H9 (cell line): ENCODE results near the gene FEV. TPM values are rescaled to one million over a fixed set of nuclear protein-coding genes. Genes with fewer than 3 reads are reported as not detected.
A peak's percentile ranks its signal among the peaks of the same experiment; 100 is the strongest.

Experiments
- DNase-seq: peaks from one replicate; pipeline ENCODE4 v3.0.0-alpha.2; 2017
- H2AFZ ChIP-seq: one replicate; pipeline ENCODE4 v1.6.1; 2013; ENCODE audit warnings: mild to moderate bottlenecking, low read length, control low read depth, moderate library complexity
- H2AK5ac ChIP-seq: 2 replicates; pipeline ENCODE4 v1.6.1; 2013; ENCODE audit warnings: low read length, control low read depth, mixed read lengths; ENCODE audit not compliant: insufficient read length
- H2BK120ac ChIP-seq: one replicate; pipeline ENCODE4 v1.6.1; 2013; ENCODE audit warnings: low read depth, mild to moderate bottlenecking, low read length, control low read depth, inconsistent platforms; ENCODE audit not compliant: poor library complexity, severe bottlenecking
- H2BK12ac ChIP-seq: 2 replicates; pipeline ENCODE4 v1.6.1; 2013; ENCODE audit warnings: low read length, control low read depth, mixed read lengths, low read depth; ENCODE audit not compliant: insufficient read length
- H2BK15ac ChIP-seq: 2 replicates; pipeline ENCODE4 v1.6.1; 2013; ENCODE audit warnings: low read depth, low read length, control low read depth
- H2BK20ac ChIP-seq: one replicate; pipeline ENCODE4 v1.6.1; 2013; ENCODE audit warnings: low read depth, mild to moderate bottlenecking, low read length, control low read depth, inconsistent platforms; ENCODE audit not compliant: poor library complexity, severe bottlenecking
- H2BK5ac ChIP-seq: 2 replicates; pipeline ENCODE4 v1.6.1; 2013; ENCODE audit warnings: low read length, control low read depth, mixed read lengths; ENCODE audit not compliant: insufficient read length
- H3K14ac ChIP-seq: 2 replicates; pipeline ENCODE4 v1.6.1; 2013; ENCODE audit warnings: low read length, control low read depth; ENCODE audit not compliant: insufficient read depth
- H3K18ac ChIP-seq: 2 replicates; pipeline ENCODE4 v1.6.1; 2013; ENCODE audit warnings: low read depth, mild to moderate bottlenecking, mixed read lengths, low read length, control low read depth; ENCODE audit not compliant: insufficient read length
- H3K23ac ChIP-seq: 2 replicates; pipeline ENCODE4 v1.6.1; 2013; ENCODE audit warnings: low read length, control low read depth, mixed read lengths, low read depth; ENCODE audit not compliant: insufficient read length
- H3K23me2 ChIP-seq: 2 replicates; pipeline ENCODE4 v1.6.1; 2013; ENCODE audit warnings: low read depth, mild to moderate bottlenecking, mixed read lengths, low read length, control low read depth; ENCODE audit not compliant: insufficient read length, poor library complexity, severe bottlenecking
- H3K27ac ChIP-seq: 2 replicates; pipeline ENCODE4 v1.5.1; 2013; ENCODE audit warnings: low read length, control low read depth, mixed read lengths, low read depth; ENCODE audit not compliant: insufficient read length
- H3K27me3 ChIP-seq: 2 replicates; pipeline ENCODE4 v1.6.1; 2013; ENCODE audit warnings: low read length, control low read depth, inconsistent platforms; ENCODE audit not compliant: insufficient read depth
- H3K4ac ChIP-seq: 2 replicates; pipeline ENCODE4 v1.6.1; 2013; ENCODE audit warnings: low read depth, mild to moderate bottlenecking, control low read depth, inconsistent platforms, low read length, moderate library complexity
- H3K4me1 ChIP-seq: 2 replicates; pipeline ENCODE4 v1.6.1; 2013; ENCODE audit warnings: low read length, control low read depth, inconsistent platforms; ENCODE audit not compliant: insufficient read depth
- H3K4me2 ChIP-seq: 2 replicates; pipeline ENCODE4 v1.6.1; 2013; ENCODE audit warnings: low read length, control low read depth, mixed read lengths; ENCODE audit not compliant: insufficient read length, insufficient read depth
- H3K56ac ChIP-seq: 2 replicates; pipeline ENCODE4 v1.6.1; 2013; ENCODE audit warnings: low read depth, mild to moderate bottlenecking, mixed read lengths, low read length, control low read depth; ENCODE audit not compliant: insufficient read length
- H3K79me1 ChIP-seq: 2 replicates; pipeline ENCODE4 v1.6.1; 2013; ENCODE audit warnings: low read depth, mild to moderate bottlenecking, moderate library complexity, low read length, control low read depth, inconsistent platforms; ENCODE audit not compliant: insufficient read depth, poor library complexity, severe bottlenecking
- H3K79me2 ChIP-seq: 2 replicates; pipeline ENCODE4 v1.6.1; 2013; ENCODE audit warnings: low read length, control low read depth, inconsistent platforms; ENCODE audit not compliant: insufficient read depth
- H3K9ac ChIP-seq: 2 replicates; pipeline ENCODE4 v1.6.1; 2013; ENCODE audit warnings: low read length, control low read depth, mixed read lengths; ENCODE audit not compliant: insufficient read length; ENCODE audit errors: extremely low read depth
- H3K9me3 ChIP-seq: one replicate; pipeline ENCODE4 v1.6.1; 2013; ENCODE audit warnings: low read depth, low read length, inconsistent platforms; ENCODE audit not compliant: control insufficient read depth
- H3T11ph ChIP-seq: one replicate; pipeline ENCODE4 v1.6.1; 2013; ENCODE audit warnings: mild to moderate bottlenecking, low read length, control low read depth, inconsistent platforms
- H4K20me1 ChIP-seq: one replicate; pipeline ENCODE4 v1.6.1; 2013; ENCODE audit not compliant: control insufficient read depth, insufficient read length, insufficient read depth
- H4K5ac ChIP-seq: 2 replicates; pipeline ENCODE4 v1.6.1; 2013; ENCODE audit warnings: low read depth, mild to moderate bottlenecking, mixed read lengths, low read length, control low read depth; ENCODE audit not compliant: insufficient read length
- H4K8ac ChIP-seq: replicated peaks from 2 replicates; pipeline ENCODE4 v1.6.1; 2013; ENCODE audit warnings: low read length, control low read depth, mixed read lengths, low read depth; ENCODE audit not compliant: insufficient read length
- H4K91ac ChIP-seq: 2 replicates; pipeline ENCODE4 v1.6.1; 2013; ENCODE audit warnings: low read depth, mild to moderate bottlenecking, moderate library complexity, mixed read lengths, low read length, control low read depth; ENCODE audit not compliant: insufficient read length
- H3K27ac Mint-ChIP-seq, 3 experiments: 2 replicates in 2 of 3; 3 replicates in 1 of 3; pipeline ENCODE4 v1.8.0; 2020 to 2021; ENCODE audit warnings: mixed read lengths in 3 of 3, mild to moderate bottlenecking in 1 of 3, moderate library complexity in 1 of 3
- H3K27me3 Mint-ChIP-seq: 2 replicates; pipeline ENCODE4 v1.8.0; 2021; ENCODE audit warnings: low read depth, mild to moderate bottlenecking, moderate library complexity, mixed read lengths
- H3K36me3 Mint-ChIP-seq, 3 experiments: 2 replicates in 2 of 3; 3 replicates in 1 of 3; pipeline ENCODE4 v1.8.0; 2020 to 2021; ENCODE audit warnings: low read depth in 3 of 3, mixed read lengths in 3 of 3; ENCODE audit not compliant: insufficient read depth in 1 of 3
- H3K4me1 Mint-ChIP-seq, 2 experiments: 2 replicates each; pipeline ENCODE4 v1.8.0; 2020; ENCODE audit warnings: mixed read lengths in 2 of 2
- H3K4me3 Mint-ChIP-seq, 2 experiments: 2 replicates in 1 of 2; 3 replicates in 1 of 2; pipeline ENCODE4 v1.8.0; 2020 to 2021; ENCODE audit warnings: mild to moderate bottlenecking in 2 of 2, mixed read lengths in 2 of 2, moderate library complexity in 1 of 2
- H3K9me3 Mint-ChIP-seq, 2 experiments: 2 replicates in 1 of 2; 3 replicates in 1 of 2; pipeline ENCODE4 v1.8.0; 2020; ENCODE audit warnings: mild to moderate bottlenecking in 2 of 2, mixed read lengths in 2 of 2, moderate library complexity in 1 of 2
- CTCF ChIP-seq: fragments of 200-600 bp; sonication (generic); conservative IDR thresholded peaks from 3 replicates; pipeline ENCODE4 v1.8.0; 2021; ENCODE audit warnings: antibody characterized with exemption, mild to moderate bottlenecking
- WGBS: extraction: QIAGEN DNeasy Blood & Tissue Kit; methylation state at CpG from one replicate; pipeline ENCODE4 v1.1.7; 2013; ENCODE audit warnings: missing lambda C conversion rate, low lambda C conversion rate, mixed read lengths; ENCODE audit not compliant: insufficient read length; ENCODE audit errors: extremely low coverage; 5-methylcytosine and 5-hydroxymethylcytosine counted together
- total RNA-seq: library from RNA; stranded (reverse); gene quantifications from 2 replicates; pipeline ENCODE4 v1.2.1, GENCODE V29; 2021

FEV gene
- total RNA-seq, 1 experiment from 2014 or later = not detected

DNA sequence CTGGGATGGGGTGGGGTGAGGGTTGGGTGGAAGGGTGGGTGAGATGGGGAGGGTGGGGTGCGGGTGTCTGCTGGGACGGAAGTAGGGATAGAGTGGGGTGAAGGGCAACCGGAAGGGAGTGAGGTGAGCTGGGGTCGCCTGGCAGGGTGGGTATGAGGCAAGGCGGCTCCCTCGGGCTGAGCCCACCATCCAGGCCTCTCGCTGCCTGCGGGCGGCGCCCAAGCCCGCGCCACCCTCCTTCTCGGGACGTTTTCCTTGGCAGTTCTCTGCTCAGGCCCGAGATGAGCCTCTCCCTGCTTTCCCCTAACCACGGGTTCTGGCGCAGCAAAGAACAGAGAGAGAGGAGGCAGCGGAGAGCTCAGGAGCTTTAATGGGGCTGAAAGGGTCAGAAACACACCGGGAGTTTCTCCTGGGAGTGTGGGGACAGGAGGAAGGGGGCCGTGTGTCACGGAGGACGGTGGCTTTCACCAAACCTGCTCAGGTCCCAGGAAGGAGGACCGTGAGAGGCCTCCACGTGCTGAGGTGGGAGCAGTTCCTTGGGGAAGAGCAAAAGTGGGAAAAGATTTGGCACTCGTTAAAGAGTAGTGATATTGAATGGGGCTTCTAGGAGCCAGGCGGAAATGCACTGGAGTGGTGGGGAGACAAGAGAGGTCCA, 4.1 kb downstream of the FEV start:
- Mint-ChIP-seq H3K9me3 (peaks cover 2 to 5% of the 10 kb centered on the region in 2 experiments; a peak in 2 of 5 replicates), H3K27ac (no peak overlapping the region; a peak in 1 of 7 replicates), H3K27me3 (peaks cover 99% of the 10 kb centered on the region), H3K4me1 (peaks cover 10 to 29% of the 10 kb centered on the region in 2 experiments), H3K36me3 (no peaks in the 10 kb centered on the region), H3K4me3 (peak overlapping the region; percentile 42 to 75; a peak in 4 of 5 replicates)
- Histone ChIP-seq H3K27ac (no peak overlapping the region), H3K27me3 (peaks cover 53% of the 10 kb centered on the region), H4K20me1 (no peaks in the 10 kb centered on the region), H4K5ac (no peak overlapping the region), H3K4me1 (no peaks in the 10 kb centered on the region; the same call in 1 of the 2 replicates), H3K18ac (no peak overlapping the region), H3K14ac (no peak overlapping the region), H3K23ac (no peak overlapping the region), H3K9ac (no peak overlapping the region), H3K23me2 (peaks cover 16% of the 10 kb centered on the region), H3K9me3 (no peaks in the 10 kb centered on the region), H3K4me2 (peak overlapping the region; percentile 54), H2BK12ac (no peak overlapping the region), H2AK5ac (no peak overlapping the region), H2BK5ac (no peak overlapping the region), H2BK120ac (no peak overlapping the region), H4K91ac (no peak overlapping the region), H2BK20ac (no peak overlapping the region), H2AFZ (no peak overlapping the region), H3T11ph (no peak overlapping the region), H4K8ac (no peak overlapping the region), H3K79me1 (no peaks in the 10 kb centered on the region), H3K56ac (no peak overlapping the region), H2BK15ac (no peak overlapping the region), H3K4ac (no peak overlapping the region), H3K79me2 (no peaks in the 10 kb centered on the region)
- WGBS = no CpG with 5 or more reads among the region's 26 CpGs
- no peak for TF ChIP-seq CTCF
- no peak for DNase-seq
